Left ventricle myocardium inferior (tissue), 1 donor: Measurements from ENCODE around the gene PLD4. TPM values are rescaled to one million over a fixed set of nuclear protein-coding genes. Genes with fewer than 3 reads are reported as not detected.

Experiments
- DNase-seq: peaks from one replicate; pipeline ENCODE4 v3.0.0-alpha.2; 2020
- H3K27ac ChIP-seq: fragments of 200-600 bp; replicated peaks from 2 replicates; pipeline ENCODE4 v1.8.0; 2021
- H3K27me3 ChIP-seq: fragments of 200-600 bp; 2 replicates; pipeline ENCODE4 v1.8.0; 2021; ENCODE audit warnings: low read depth
- H3K36me3 ChIP-seq: fragments of 200-600 bp; 2 replicates; pipeline ENCODE4 v1.8.0; 2021
- H3K4me1 ChIP-seq: fragments of 200-600 bp; 2 replicates; pipeline ENCODE4 v1.8.0; 2021
- H3K4me3 ChIP-seq: fragments of 200-600 bp; 2 replicates; pipeline ENCODE4 v1.8.0; 2021; ENCODE audit warnings: mild to moderate bottlenecking, moderate library complexity
- H3K9me3 ChIP-seq: fragments of 200-600 bp; replicated peaks from 2 replicates; pipeline ENCODE4 v1.8.0; 2021
- CTCF ChIP-seq: fragments of 200-600 bp; IDR thresholded peaks from 2 replicates; pipeline ENCODE4 v1.8.0; 2021; ENCODE audit warnings: antibody characterized with exemption, mild to moderate bottlenecking, borderline replicate concordance
- intact Hi-C: fragments of 100-400 bp; cut with micrococcal nuclease; formaldehyde crosslinking; loops from one replicate; pipeline ENCODE4 v1.11.0; 2022
- total RNA-seq: library from RNA; stranded (reverse); fragmentation: NEBNext Ultra II Directional; extraction: Animal tissue kit (Norgen Biotek cat#: 25700); gene quantifications from one replicate; pipeline ENCODE4 v1.2.1, GENCODE V29; 2021
- donor health status: DM: no; HTN: yes; CAD: no; lungs with severe emphysema.

The PLD4 gene
- total RNA-seq, 1 donor from 2014 or later = 0.44 TPM

- intact Hi-C loops = loop anchor here (10.0 kb wide), 1 partner anchor 58 kb away; no protein-coding TSS in a partner anchor
- Histone ChIP-seq H3K4me1 (peaks cover 76% of the 10 kb centered on the region), H3K36me3 (no peaks in the 10 kb centered on the region), H3K4me3 (no peak overlapping the region), H3K27me3 (peaks cover 33% of the 10 kb centered on the region), H3K9me3 (no peaks in the 10 kb centered on the region), H3K27ac (no peak overlapping the region)
- DNase-seq = peak; percentile 83
- TF ChIP-seq CTCF = peak; percentile 95
These were observed 51.7 kb downstream of the PLD4 start for GRCh38 chr14:104976198-104977007.

DNA sequence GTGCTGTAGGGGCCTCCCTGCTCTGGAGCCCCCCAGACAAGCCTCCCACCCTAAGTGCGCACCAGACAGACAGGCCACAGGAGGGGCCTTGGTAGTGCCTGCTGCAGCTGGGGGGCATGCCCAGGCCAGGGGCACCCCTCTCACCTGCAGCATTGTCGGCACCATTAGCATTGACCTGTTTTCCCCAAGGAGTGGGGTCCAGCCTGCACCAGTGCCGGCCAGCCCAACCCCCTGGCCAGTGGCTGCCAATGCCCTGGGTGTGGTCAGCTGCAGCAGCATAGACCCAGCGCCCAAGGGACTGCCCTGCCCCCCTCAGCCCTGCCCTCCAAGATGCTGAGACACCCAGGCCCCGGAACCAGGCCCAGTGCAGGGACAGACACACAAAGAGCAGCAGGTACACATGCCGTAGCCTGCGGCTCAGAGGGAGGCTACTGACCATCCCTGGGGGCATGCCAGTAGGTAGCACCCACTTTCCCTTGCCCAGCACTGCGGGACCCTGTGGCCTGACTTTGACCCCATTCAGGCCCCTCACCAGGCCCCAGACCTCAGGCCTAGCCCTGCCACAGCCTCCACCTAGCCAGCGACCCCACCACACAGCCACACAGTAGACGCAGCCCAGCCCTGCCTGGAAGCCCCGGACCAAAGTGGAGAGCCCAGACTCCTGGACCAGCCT is 52.5 kb downstream of the PLD4 start:
- DNase-seq = peak; percentile 18
- Histone ChIP-seq H3K9me3 (no peaks in the 10 kb centered on the region), H3K4me1 (peaks cover 76% of the 10 kb centered on the region), H3K4me3 (peak overlapping the region; percentile 69), H3K27me3 (peaks cover 33% of the 10 kb centered on the region), H3K36me3 (no peaks in the 10 kb centered on the region), H3K27ac (no peak overlapping the region)
- no peak for TF ChIP-seq CTCF
- intact Hi-C loops = loop anchor here (10.0 kb wide), 1 partner anchor 58 kb away; no protein-coding TSS in a partner anchor

- Histone ChIP-seq H3K9me3 (no peaks in the 10 kb centered on the region), H3K27me3 (peaks cover 33% of the 10 kb centered on the region), H3K4me1 (peaks cover 69% of the 10 kb centered on the region), H3K36me3 (no peaks in the 10 kb centered on the region), H3K4me3 (peak within 1 kb of the TSS; percentile 69), H3K27ac (no peak within 1 kb of the TSS)
- peak; percentile 78 for DNase-seq
- intact Hi-C loops = loop anchor here (10.0 kb wide), 1 partner anchor 57 kb away; no protein-coding TSS in a partner anchor
- TF ChIP-seq CTCF = no peak
These were observed 53.3 kb downstream of the PLD4 start, which contains the start of gene AHNAK2 for GRCh38 chr14:104977681-104978653. TSS of gene AHNAK2 (minus strand) at chr14:104978374. CDS start at chr14:104978237, 137 bp downstream.

DNA sequence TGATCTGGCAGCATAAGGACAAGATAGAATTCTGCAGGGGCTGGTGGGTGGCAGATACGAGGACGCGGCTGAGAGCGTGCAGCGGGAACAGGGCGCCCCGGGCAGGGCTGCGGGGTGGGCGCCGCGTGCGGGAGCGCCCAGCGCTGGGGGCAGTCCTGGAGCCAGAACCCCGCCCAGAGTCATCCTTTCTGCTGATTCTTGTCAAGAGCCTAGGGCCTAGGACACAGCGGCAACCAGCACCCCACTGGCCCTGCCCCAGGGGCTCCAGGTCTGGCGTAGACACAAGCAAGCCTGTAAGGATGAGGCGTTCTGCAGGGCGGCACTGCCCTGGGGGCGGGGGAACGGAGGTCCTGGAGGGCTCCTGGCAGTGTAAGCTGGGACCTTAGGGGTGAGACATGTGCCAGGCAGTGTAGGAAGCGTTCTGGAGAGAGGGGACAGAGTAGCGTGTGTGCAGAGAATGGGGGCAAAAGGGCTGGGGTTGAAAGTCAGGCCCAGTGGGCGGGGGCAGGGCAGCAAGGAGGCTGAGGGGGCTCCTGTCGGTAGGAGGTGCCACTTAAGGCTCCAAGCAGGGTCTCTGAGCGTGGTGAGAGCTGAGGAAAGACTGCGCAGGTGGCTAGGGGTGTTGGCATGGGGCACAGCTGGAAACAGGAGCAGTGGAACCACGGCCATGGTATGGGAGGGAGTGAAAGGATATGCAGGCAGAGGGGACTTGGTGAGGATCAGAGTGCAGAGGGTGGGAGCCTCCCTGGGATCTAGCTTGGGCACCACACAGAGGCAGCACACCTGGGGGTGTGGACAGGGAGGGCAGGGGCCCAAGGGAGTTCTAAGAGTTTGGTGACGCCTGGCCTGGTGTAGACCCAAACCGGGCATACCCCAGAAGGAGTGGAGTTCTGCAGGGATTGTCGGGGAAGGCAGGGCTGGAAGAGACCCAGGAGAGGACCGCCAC is 54.3 kb downstream of the PLD4 start:
- peaks cover 33% of the 10 kb centered on the region for H3K27me3 ChIP-seq

More for the DNA sequence above, 54.3 kb downstream of the PLD4 start:
- no peaks in the 10 kb centered on the region for H3K9me3 ChIP-seq
- H3K4me3 ChIP-seq = peak overlapping the region; percentile 69
- TF ChIP-seq CTCF = no peak
- H3K27ac ChIP-seq = no peak overlapping the region
- peaks cover 58% of the 10 kb centered on the region for H3K4me1 ChIP-seq
- no peaks in the 10 kb centered on the region for H3K36me3 ChIP-seq
- intact Hi-C loops = loop anchor here (10.0 kb wide), 1 partner anchor 56 kb away; no protein-coding TSS in a partner anchor
- DNase-seq = no peak
